ENCODE results near the gene BCAS3. TPM values are rescaled to one million over a fixed set of nuclear protein-coding genes. Genes with fewer than 3 reads are reported as not detected.

Gene BCAS3
- total RNA-seq, 1 donor from 2014 or later: 22.6 TPM

- Mint-ChIP-seq H3K36me3 (ENCODE audit: low read depth) (peaks cover 7% of the 10 kb centered on the region), H3K4me3 (ENCODE audit: unreplicated experiment) (no peak overlapping the region), H3K4me1 (ENCODE audit: low read depth) (peaks cover 15% of the 10 kb centered on the region), H3K9me3 (ENCODE audit: low read depth) (no peaks in the 10 kb centered on the region), H3K27me3 (ENCODE audit: low read depth) (no peaks in the 10 kb centered on the region), H3K27ac (ENCODE audit: unreplicated experiment) (no peak overlapping the region)
- no peak for TF ChIP-seq CTCF (IDR thresholded peaks at IDR 0.05)
- no peak for DNase-seq (ENCODE audit: low spot score)
These were observed 63.4 kb downstream of the BCAS3 start for GRCh38 chr17:60741031-60741430.

- Mint-ChIP-seq H3K36me3 (ENCODE audit: low read depth) (peaks cover 4% of the 10 kb centered on the region), H3K4me3 (ENCODE audit: unreplicated experiment) (peak overlapping the region; percentile 55), H3K27ac (ENCODE audit: unreplicated experiment) (peak overlapping the region; percentile 49), H3K9me3 (ENCODE audit: low read depth) (no peaks in the 10 kb centered on the region), H3K27me3 (ENCODE audit: low read depth) (no peaks in the 10 kb centered on the region), H3K4me1 (ENCODE audit: low read depth) (peaks cover 15% of the 10 kb centered on the region)
- no peak for DNase-seq (ENCODE audit: low spot score)
- no peak for TF ChIP-seq CTCF (IDR thresholded peaks at IDR 0.05)
These were observed 65.6 kb downstream of the BCAS3 start for GRCh38 chr17:60743282-60743681.

GRCh38 chr17:60743799-60744198 is 66.1 kb downstream of the BCAS3 start:
- Mint-ChIP-seq H3K36me3 (ENCODE audit: low read depth) (peaks cover 4% of the 10 kb centered on the region), H3K27me3 (ENCODE audit: low read depth) (no peaks in the 10 kb centered on the region), H3K27ac (ENCODE audit: unreplicated experiment) (peak overlapping the region; percentile 49), H3K4me3 (ENCODE audit: unreplicated experiment) (peak overlapping the region; percentile 55), H3K9me3 (ENCODE audit: low read depth) (no peaks in the 10 kb centered on the region), H3K4me1 (ENCODE audit: low read depth) (peaks cover 15% of the 10 kb centered on the region)
- DNase-seq (ENCODE audit: low spot score): no peak
- no peak for TF ChIP-seq CTCF (IDR thresholded peaks at IDR 0.05)

GRCh38 chr17:60744355-60744966 is 66.8 kb downstream of the BCAS3 start:
- H3K27ac Mint-ChIP-seq (ENCODE audit: unreplicated experiment): peak overlapping the region; percentile 49
- H3K4me3 Mint-ChIP-seq (ENCODE audit: unreplicated experiment): peak overlapping the region; percentile 55
- no peak for TF ChIP-seq CTCF (IDR thresholded peaks at IDR 0.05)
- H3K27me3 Mint-ChIP-seq (ENCODE audit: low read depth): no peaks in the 10 kb centered on the region
- no peak for DNase-seq (ENCODE audit: low spot score)
- H3K9me3 Mint-ChIP-seq (ENCODE audit: low read depth): no peaks in the 10 kb centered on the region
- H3K4me1 Mint-ChIP-seq (ENCODE audit: low read depth): peaks cover 15% of the 10 kb centered on the region
- peaks cover 7% of the 10 kb centered on the region for H3K36me3 Mint-ChIP-seq (ENCODE audit: low read depth)

GRCh38 chr17:60745544-60745943 is 67.9 kb downstream of the BCAS3 start:
- no peak overlapping the region for H3K4me3 Mint-ChIP-seq (ENCODE audit: unreplicated experiment)
- peak; percentile 59 for TF ChIP-seq CTCF (IDR thresholded peaks at IDR 0.05)
- no peak for DNase-seq (ENCODE audit: low spot score)
- no peak overlapping the region for H3K27ac Mint-ChIP-seq (ENCODE audit: unreplicated experiment)
- H3K9me3 Mint-ChIP-seq (ENCODE audit: low read depth): peaks cover 4% of the 10 kb centered on the region
- peaks cover 7% of the 10 kb centered on the region for H3K36me3 Mint-ChIP-seq (ENCODE audit: low read depth)
- H3K4me1 Mint-ChIP-seq (ENCODE audit: low read depth): peaks cover 15% of the 10 kb centered on the region
- no peaks in the 10 kb centered on the region for H3K27me3 Mint-ChIP-seq (ENCODE audit: low read depth)
